Natural killer cell treated with Interleukin-12 subunit alpha and Interleukin-12 subunit beta and Interleukin-15 and Interleukin-18, amount 100 ng/mL, for 72 hours (primary cell): Measurements from ENCODE around the gene TAGLN. TPM values are rescaled to one million over a fixed set of nuclear protein-coding genes. Genes with fewer than 3 reads are reported as not detected.
"Not testable (repeated sequence)": the region's sequence is repeated elsewhere in the genome, so short reads cannot be mapped to it uniquely, and the experiment has no call there.

ENCODE experiments used
- ATAC-seq, 2 donors: fragments of 150-1000 bp; cut with Tn5 transposase in 1 of 2; sonication (Bioruptor Pico), chemical (Tn5 transposase) in 1 of 2; 2 replicates each; pipeline ENCODE4 v1.10.0; 2021
- DNase-seq: peaks from one replicate; pipeline ENCODE4 v3.0.0; 2022; ENCODE audit warnings: low spot score
- H3K27ac Mint-ChIP-seq, 2 donors: 1 replicate in 1 of 2; 2 replicates in 1 of 2; pipeline ENCODE4 v1.8.0; 2022; ENCODE audit warnings: mixed read lengths in 2 of 2, mild to moderate bottlenecking in 1 of 2, moderate library complexity in 1 of 2
- H3K27me3 Mint-ChIP-seq, 2 donors: 1 replicate in 1 of 2; 2 replicates in 1 of 2; pipeline ENCODE4 v1.8.0; 2022; ENCODE audit warnings: mixed read lengths in 2 of 2
- H3K36me3 Mint-ChIP-seq: one replicate; pipeline ENCODE4 v1.8.0; 2022; ENCODE audit warnings: mixed read lengths
- H3K4me1 Mint-ChIP-seq, 2 donors: 1 replicate in 1 of 2; 2 replicates in 1 of 2; pipeline ENCODE4 v1.8.0; 2022; ENCODE audit warnings: low read depth in 2 of 2, mixed read lengths in 2 of 2, mild to moderate bottlenecking in 1 of 2
- H3K4me3 Mint-ChIP-seq: one replicate; pipeline ENCODE4 v1.8.0; 2022; ENCODE audit warnings: mixed read lengths
- H3K9me3 Mint-ChIP-seq: 2 replicates; pipeline ENCODE4 v1.8.0; 2022; ENCODE audit warnings: mixed read lengths
- total RNA-seq, 2 donors: library from RNA; stranded (reverse); gene quantifications; one replicate each; pipeline ENCODE4 v1.2.3, GENCODE V29; 2022

The TAGLN gene
- total RNA-seq, 2 donors from 2014 or later: 4.8 to 7.4 TPM

DNA sequence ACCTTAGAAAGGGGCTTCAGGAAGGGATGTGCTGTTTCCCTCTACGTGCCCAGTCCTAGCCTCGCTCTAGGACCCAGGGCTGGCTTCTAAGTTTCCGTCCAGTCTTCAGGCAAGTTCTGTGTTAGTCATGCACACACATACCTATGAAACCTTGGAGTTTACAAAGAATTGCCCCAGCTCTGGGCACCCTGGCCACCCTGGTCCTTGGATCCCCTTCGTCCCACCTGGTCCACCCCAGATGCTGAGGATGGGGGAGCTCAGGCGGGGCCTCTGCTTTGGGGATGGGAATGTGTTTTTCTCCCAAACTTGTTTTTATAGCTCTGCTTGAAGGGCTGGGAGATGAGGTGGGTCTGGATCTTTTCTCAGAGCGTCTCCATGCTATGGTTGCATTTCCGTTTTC is 2.2 kb upstream of the TAGLN start:
- DNase-seq (no peak), ATAC-seq (no peak)
- peaks cover 0 to 4% of the 10 kb centered on the region in 2 donors for H3K4me1 Mint-ChIP-seq
- H3K4me3 Mint-ChIP-seq: no peak overlapping the region
- no peaks in the 10 kb centered on the region for H3K27me3 Mint-ChIP-seq
- no peaks in the 10 kb centered on the region for H3K9me3 Mint-ChIP-seq
- no peak overlapping the region for H3K27ac Mint-ChIP-seq
- H3K36me3 Mint-ChIP-seq: no peaks in the 10 kb centered on the region

DNA sequence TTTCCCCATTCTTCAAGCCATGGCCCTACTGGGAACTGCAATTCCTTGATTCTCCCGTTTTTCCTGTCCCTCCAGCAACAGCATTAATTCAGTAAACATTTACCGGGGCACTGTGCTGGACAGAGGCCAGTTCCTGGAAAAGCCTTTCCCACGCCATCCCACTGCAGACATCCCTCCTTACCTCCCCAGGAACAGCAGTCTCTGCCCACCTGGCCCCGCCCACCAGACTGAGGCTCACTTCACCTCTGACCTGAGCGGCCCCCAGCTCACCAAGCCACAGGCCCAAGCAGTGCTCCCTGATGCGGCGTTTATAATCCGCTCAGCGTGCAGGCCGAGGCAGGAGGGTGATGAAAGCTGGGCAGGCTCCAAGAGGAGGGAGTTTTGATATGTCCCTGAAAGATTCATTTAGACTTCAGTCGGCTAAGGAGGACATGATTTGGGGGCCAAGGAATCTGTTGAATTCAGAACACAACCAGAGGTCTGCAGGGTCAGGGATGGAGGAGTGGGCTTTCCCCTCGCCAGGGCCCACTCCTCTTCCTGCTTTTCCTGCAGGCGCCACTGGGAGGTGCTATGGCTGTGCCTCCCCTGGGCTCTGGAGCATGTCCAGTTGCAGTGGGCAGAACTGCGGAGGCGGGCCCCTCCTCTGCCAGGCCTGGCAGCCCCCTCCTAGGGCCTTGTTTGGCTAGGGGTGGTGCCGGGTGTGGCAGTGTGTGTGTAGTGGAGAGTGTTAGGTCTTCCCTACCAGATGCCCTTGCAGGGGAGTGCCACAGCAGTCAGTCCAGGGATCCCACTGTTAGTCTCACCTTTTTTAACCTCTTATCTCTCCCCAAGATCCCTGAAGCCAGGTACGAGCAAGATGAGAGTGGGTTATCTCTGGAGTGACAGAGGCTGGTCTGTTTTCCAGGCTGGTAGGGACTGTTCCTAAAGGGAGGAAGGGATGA is 1.4 kb upstream of the TAGLN start:
- ATAC-seq: no peak
- Mint-ChIP-seq H3K9me3 (no peaks in the 10 kb centered on the region), H3K4me3 (no peak overlapping the region), H3K27me3 (no peaks in the 10 kb centered on the region), H3K27ac (no peak overlapping the region), H3K4me1 (peaks cover 0 to 4% of the 10 kb centered on the region in 2 donors), H3K36me3 (no peaks in the 10 kb centered on the region)
- DNase-seq: no peak

DNA sequence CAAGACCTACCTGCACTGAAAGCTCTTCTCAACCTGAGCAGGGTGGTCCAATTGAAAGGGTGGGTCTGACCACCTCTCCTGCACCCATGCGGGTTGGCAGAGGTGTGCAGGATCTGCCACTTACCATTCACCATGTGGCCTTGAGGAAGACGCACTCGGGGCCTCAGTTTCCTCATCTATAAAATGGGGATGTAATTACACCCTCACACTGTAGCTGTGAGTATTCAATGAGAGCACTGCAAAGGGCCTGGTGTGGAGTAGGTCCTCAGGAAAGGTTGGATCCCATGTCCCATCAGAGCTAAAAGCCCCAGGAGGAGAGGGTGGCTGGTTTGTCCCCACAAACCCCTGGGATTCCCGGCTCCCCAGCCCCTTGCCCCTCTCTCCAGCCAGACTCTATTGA is 557 bp upstream of the TAGLN start:
- Mint-ChIP-seq H3K9me3 (no peaks in the 10 kb centered on the region), H3K36me3 (no peaks in the 10 kb centered on the region), H3K27me3 (no peaks in the 10 kb centered on the region), H3K27ac (no peak overlapping the region), H3K4me3 (no peak overlapping the region), H3K4me1 (peaks cover 0 to 4% of the 10 kb centered on the region in 2 donors)
- ATAC-seq (no peak), DNase-seq (no peak)

DNA sequence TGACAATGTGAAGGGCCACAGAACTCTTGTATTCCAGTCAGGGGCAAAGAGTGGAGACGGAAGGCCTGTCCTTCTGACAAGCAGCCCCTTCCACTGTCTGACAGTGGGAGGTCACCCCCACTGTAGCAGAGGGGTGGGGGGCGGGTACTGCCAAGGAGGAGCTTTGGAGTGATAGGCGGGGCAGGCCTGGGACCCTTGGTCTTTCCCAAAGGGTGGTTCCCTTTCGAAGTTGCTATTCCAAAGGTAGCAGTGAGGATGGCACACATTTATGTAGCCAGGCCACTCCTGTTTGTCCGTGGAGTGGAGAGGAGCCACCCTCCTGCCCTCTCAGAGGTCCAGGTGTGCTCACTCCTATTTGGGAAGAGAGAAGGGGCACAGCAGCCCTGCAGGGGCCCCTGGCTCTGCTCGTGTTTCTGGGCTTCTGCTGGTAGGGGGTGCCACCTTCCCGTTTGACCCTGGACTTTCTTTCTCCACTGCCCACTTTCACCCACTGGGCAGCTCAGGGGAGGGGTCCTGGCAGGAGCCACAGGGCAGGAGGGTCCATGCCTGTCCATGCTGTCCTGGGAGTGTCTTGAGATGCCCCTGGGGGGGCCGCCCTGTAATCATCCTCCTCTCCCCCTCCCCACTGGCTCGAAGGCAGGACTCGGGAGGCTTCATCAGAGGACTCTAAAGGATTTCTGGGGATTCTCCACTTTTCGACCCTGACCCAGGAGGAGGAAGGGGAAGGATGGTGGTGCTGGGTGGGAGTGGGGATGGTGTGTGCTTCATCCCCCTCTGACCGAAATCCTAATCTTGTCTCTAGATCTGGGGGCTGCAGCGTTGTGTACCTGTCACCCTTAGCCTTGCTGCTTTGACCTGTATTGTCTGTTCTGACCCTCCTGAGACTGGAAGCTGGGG is 994 bp downstream of the TAGLN start:
- ATAC-seq (no peak), DNase-seq (peak; percentile 52)
- Mint-ChIP-seq H3K9me3 (no peaks in the 10 kb centered on the region), H3K4me3 (no peak overlapping the region), H3K4me1 (peaks cover 0 to 5% of the 10 kb centered on the region in 2 donors), H3K27me3 (no peaks in the 10 kb centered on the region), H3K36me3 (peaks cover 6% of the 10 kb centered on the region), H3K27ac (no peak overlapping the region)

DNA sequence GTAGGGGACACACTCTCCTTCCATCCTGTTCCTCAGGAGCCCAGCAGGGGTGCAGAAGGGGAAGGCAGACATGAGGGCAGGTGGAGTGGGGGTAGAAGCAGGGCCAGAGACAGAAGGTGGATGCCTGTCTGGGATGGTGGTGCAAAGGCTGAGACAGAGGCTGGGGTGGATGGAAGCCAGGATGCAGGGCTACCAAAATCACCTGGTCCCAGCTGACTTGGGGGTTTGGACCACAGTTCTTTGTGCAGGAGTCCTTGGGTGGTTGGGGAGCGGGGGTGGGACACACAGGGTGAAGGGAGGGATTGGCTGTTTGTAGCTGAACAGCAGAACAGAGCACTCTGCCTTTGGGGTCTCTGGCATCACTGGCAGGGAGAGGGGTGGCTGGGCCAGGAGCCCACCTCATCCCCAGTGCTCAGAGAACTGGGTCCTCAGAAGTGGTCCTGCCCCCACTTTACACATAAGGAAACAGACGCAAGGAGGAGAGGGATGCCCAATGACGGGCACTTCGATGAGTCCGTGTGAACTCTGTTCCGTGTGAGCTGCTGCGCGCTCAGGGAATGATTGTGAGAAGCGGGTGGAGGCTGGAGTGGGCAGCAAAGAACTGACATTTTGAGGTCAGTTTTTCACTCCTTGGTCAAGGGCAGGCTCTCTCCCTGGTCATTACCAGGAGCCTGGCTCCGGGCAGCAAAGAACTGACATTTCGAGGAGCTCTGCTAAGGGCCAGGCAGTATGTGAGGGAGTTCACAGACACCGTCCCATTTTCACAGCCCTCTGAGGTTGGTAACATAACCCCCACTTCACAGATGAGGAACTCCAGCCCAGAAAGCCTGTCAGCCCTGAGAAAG is 1.9 kb downstream of the TAGLN start:
- peaks cover 6% of the 10 kb centered on the region for H3K36me3 Mint-ChIP-seq
- no peaks in the 10 kb centered on the region for H3K27me3 Mint-ChIP-seq
- peaks cover 0 to 3% of the 10 kb centered on the region in 2 donors for H3K4me1 Mint-ChIP-seq
- DNase-seq (peak; percentile 18), ATAC-seq (no peak)
- no peak overlapping the region for H3K27ac Mint-ChIP-seq
- no peak overlapping the region for H3K4me3 Mint-ChIP-seq
- no peaks in the 10 kb centered on the region for H3K9me3 Mint-ChIP-seq

DNA sequence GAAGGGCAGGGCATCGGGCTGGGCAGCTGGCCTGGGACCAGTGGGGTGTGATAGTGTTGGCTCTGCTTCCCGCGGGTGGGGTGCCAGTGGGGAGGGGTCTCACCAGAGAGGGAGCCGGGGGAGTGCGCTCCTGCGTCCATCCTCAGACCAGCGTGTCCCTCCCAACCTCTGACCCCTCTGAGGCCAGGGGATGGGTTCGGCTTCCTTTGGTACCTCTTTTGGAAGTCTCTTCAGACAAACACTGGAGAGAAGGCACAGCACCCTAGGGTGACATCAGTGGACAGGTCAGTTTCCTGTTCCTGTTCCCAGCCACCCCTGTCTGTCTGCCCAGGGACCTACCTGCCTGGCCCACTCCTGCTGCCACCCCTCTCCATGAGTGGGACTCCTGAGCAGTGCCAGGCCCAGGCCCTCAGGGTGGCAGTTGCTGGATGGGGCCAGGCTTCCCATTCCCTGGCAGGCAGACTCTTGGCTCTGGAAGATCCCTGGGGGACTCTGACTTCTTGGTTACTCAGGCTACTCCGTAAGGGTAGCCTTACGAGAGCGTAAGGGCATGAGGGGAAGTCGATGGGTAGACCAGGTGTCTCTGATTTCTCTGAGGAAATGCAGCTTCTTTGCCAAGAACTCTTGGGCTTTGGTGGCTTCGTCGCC is 2.6 kb downstream of the TAGLN start:
- peak; percentile 49 for DNase-seq
- no peaks in the 10 kb centered on the region for H3K9me3 Mint-ChIP-seq
- H3K4me1 Mint-ChIP-seq: peaks cover 0 to 3% of the 10 kb centered on the region in 2 donors
- peaks cover 6% of the 10 kb centered on the region for H3K36me3 Mint-ChIP-seq
- H3K4me3 Mint-ChIP-seq: no peak overlapping the region
- no peak overlapping the region for H3K27ac Mint-ChIP-seq
- ATAC-seq: no peak
- no peaks in the 10 kb centered on the region for H3K27me3 Mint-ChIP-seq

DNA sequence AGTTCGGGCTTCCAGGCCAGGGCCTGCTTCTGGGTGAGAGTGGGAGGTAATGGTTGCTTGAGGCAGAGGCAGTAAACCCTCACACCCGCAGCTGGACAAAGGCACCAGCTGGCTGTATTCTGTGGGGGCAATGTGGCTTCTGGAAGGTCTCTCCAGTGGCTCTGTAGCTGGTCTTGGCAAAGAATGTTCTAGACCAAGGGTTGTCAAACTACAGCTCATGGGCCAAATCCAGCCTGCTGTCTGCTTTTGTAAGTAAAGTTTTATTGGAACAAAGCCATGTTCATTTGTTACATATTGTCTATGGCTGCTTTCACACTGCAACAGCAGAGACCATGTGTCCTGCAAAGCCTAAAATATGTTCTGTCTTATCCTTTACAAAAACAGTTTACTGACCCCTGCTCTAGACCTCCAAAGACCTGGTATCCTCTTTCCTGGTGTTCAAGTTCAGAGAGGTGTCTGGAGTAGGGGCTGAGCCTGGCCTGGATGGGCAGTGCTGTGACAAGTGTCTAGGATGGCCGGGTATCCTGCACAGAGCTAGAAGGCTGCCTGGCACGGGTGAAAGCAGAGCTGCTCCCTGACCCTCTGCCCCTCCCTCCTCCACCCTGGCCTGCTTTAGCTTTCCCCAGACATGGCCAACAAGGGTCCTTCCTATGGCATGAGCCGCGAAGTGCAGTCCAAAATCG is 3.4 kb downstream of the TAGLN start:
- DNase-seq (peak; percentile 40), ATAC-seq (no peak)
- no peak overlapping the region for H3K27ac Mint-ChIP-seq
- H3K4me3 Mint-ChIP-seq: no peak overlapping the region
- peaks cover 6% of the 10 kb centered on the region for H3K36me3 Mint-ChIP-seq
- peaks cover 0 to 3% of the 10 kb centered on the region in 2 donors for H3K4me1 Mint-ChIP-seq
- no peaks in the 10 kb centered on the region for H3K9me3 Mint-ChIP-seq
- H3K27me3 Mint-ChIP-seq: no peaks in the 10 kb centered on the region

DNA sequence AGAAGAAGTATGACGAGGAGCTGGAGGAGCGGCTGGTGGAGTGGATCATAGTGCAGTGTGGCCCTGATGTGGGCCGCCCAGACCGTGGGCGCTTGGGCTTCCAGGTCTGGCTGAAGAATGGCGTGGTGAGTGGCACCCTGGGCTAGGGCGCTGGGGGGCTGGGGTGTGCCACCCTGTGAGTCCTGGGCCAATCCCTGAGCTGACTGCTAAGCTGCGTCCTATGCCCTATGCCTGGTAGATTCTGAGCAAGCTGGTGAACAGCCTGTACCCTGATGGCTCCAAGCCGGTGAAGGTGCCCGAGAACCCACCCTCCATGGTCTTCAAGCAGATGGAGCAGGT is 3.9 kb downstream of the TAGLN start:
- H3K4me1 Mint-ChIP-seq: peaks cover 0 to 3% of the 10 kb centered on the region in 2 donors
- H3K27ac Mint-ChIP-seq: peak overlapping the region in 1 of 2 donors; percentile 77
- DNase-seq (no peak), ATAC-seq (peak in 1 of 2 donors; percentile 4)
- no peaks in the 10 kb centered on the region for H3K27me3 Mint-ChIP-seq
- peaks cover 6% of the 10 kb centered on the region for H3K36me3 Mint-ChIP-seq
- no peaks in the 10 kb centered on the region for H3K9me3 Mint-ChIP-seq
- no peak overlapping the region for H3K4me3 Mint-ChIP-seq

DNA sequence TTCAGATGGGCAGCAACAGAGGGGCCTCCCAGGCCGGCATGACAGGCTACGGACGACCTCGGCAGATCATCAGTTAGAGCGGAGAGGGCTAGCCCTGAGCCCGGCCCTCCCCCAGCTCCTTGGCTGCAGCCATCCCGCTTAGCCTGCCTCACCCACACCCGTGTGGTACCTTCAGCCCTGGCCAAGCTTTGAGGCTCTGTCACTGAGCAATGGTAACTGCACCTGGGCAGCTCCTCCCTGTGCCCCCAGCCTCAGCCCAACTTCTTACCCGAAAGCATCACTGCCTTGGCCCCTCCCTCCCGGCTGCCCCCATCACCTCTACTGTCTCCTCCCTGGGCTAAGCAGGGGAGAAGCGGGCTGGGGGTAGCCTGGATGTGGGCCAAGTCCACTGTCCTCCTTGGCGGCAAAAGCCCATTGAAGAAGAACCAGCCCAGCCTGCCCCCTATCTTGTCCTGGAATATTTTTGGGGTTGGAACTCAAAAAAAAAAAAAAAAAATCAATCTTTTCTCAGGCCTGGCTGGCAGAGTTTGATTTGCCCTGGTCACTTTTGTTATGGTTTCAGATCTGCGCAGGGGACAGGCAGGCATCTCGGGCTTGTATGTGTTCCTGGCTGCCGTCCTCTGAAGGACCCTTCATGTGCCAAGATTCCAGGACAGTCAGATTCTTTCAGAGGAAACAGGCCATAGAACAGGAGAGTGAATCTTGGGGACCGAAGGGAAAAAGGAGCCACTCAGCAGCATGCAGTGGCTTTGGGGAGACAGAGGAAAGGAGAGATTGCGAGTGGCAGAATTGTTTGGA is 5.3 kb downstream of the TAGLN start:
- Mint-ChIP-seq H3K27ac (no peak overlapping the region), H3K4me3 (no peak overlapping the region), H3K36me3 (peaks cover 6% of the 10 kb centered on the region), H3K4me1 (peaks cover 0 to 3% of the 10 kb centered on the region in 2 donors), H3K9me3 (no peaks in the 10 kb centered on the region), H3K27me3 (no peaks in the 10 kb centered on the region)
- ATAC-seq: no peak
- DNase-seq: no peak

DNA sequence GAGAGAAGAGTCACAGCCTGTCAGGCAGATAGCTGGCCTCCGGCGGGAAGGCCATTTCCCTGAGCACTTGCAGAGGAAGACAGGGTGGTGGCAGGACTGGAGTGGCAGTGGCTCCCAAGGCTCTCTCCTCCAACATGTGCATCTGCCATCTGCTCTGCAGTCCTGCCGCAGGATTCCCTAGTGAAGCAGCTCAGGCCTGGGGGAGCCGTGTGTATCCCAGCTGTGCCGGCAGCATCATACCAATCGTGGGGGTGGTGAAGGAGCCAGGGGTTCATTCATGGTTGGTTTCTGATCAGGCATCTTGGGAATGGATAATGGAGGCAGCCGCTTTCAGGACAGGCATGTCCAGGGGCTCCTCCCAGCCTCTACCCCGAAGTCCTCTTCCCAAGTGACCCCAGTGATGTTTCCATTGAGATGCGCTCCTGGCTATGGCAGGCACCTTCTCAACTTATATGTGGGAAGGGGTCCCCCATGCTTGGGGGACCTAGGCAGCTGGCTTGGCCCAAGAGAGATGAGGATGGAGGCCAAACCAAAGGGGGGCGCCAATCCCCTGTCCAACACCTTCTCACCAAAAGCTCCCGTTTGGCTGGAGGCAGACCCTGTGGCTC is 6.1 kb downstream of the TAGLN start:
- Mint-ChIP-seq H3K36me3 (peaks cover 6% of the 10 kb centered on the region), H3K27ac (no peak overlapping the region), H3K27me3 (no peaks in the 10 kb centered on the region), H3K9me3 (no peaks in the 10 kb centered on the region), H3K4me3 (no peak overlapping the region), H3K4me1 (peaks cover 0 to 3% of the 10 kb centered on the region in 2 donors)
- DNase-seq (no peak), ATAC-seq (no peak)

DNA sequence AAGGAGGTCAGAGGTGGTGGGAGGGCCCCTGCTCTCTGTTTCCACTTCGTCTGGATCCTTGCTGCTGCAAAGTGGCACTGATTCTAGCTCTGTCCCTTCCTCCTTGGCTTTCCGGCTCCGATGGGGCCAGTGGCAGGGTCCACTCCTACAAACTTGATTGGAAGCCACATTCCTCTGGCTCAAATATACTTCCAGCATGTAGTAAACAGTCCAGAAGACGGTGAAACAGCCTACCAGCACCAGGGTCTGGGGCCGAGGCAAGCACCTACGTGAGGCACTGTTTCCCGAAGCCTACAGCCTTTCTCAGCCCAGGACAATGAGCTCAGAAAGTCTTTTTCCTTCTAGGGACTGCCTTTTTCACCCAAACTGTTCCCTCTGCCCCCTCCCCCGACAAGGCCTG is 6.9 kb downstream of the TAGLN start:
- H3K4me1 Mint-ChIP-seq, DNase-seq, H3K9me3 Mint-ChIP-seq, H3K36me3 Mint-ChIP-seq, H3K4me3 Mint-ChIP-seq, ATAC-seq, H3K27me3 Mint-ChIP-seq, H3K27ac Mint-ChIP-seq: not testable (repeated sequence)

DNA sequence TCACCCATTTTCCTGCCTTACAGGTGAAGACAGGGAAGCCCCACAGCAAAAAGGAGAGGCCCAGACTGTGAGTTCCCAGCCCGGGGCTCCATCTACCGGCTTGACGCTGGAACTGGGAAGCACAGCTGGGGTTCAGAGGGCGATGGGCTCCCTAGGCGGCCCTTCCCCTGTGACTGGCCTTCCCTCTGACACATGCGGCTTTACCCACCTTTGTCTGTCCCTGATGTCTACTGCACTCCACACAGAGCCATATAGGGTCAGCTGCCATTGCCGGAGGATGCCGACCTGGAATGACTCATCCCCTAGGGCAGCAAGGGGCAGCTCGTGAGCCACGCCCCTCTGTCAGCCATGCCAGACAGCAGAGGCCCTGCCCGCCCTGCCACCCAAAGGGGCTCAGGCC is 7.7 kb downstream of the TAGLN start:
- not testable (repeated sequence) for H3K27ac Mint-ChIP-seq, H3K4me3 Mint-ChIP-seq, DNase-seq, H3K9me3 Mint-ChIP-seq, ATAC-seq, H3K27me3 Mint-ChIP-seq, H3K4me1 Mint-ChIP-seq
- H3K36me3 Mint-ChIP-seq: peaks cover 12% of the 10 kb centered on the region
